PC-9 (cell line): Measurements from ENCODE around the gene FLYWCH1.

Experiments used
- CTCF ChIP-seq: fragments of 200-600 bp; sonication (generic); conservative IDR thresholded peaks from 2 replicates; pipeline ENCODE4 v1.6.1; 2017; ENCODE audit warnings: mixed run types, antibody characterized with exemption, mild to moderate bottlenecking, moderate library complexity
- EZH2 ChIP-seq: fragments of 200-600 bp; sonication (generic); IDR thresholded peaks from 2 replicates; pipeline ENCODE4 v1.8.0; 2017; ENCODE audit warnings: antibody characterized with exemption, low read depth

GRCh38 chr16:2879854-2880508 lies 31.8 kb upstream of the FLYWCH1 start:
- TF ChIP-seq EZH2 (no peak), CTCF (no peak)
